Measurements from ENCODE around the gene DIRAS2.
A peak's percentile ranks its signal among the peaks of the same experiment; 100 is the strongest.
"Not testable (repeated sequence)": the region's sequence is repeated elsewhere in the genome, so short reads cannot be mapped to it uniquely, and the experiment has no call there.

The DIRAS2 gene

GRCh38 chr9:90642570-90643539, at the start of gene DIRAS2:
Gene DIRAS2 (minus strand): TSS chr9:90642824. CDS start chr9:90613827, 28,997 bp downstream.
- Histone ChIP-seq H3K9me3 (ENCODE audit: control insufficient read depth, insufficient read depth, low read length) (no peaks in the 10 kb centered on the region), H3K9ac (ENCODE audit: low read depth, low read length) (peak within 1 kb of the TSS; percentile 46; the same call in 1 of the 2 replicates), H3K4me1 (ENCODE audit: insufficient read depth, low read length) (no peaks in the 10 kb centered on the region), H3K36me3 (ENCODE audit: insufficient read depth, low read length) (no peaks in the 10 kb centered on the region)

- no peaks in the 10 kb centered on the region for H3K4me1 ChIP-seq (ENCODE audit: insufficient read depth, low read length)
- no peak overlapping the region for H3K9ac ChIP-seq (ENCODE audit: low read depth, low read length)
- H3K9me3 ChIP-seq (ENCODE audit: control insufficient read depth, insufficient read depth, low read length): no peaks in the 10 kb centered on the region
- no peaks in the 10 kb centered on the region for H3K36me3 ChIP-seq (ENCODE audit: insufficient read depth, low read length)
Measured at GRCh38 chr9:90684736-90685135, 42.1 kb upstream of the DIRAS2 start.

GRCh38 chr9:90684106-90684505, 41.5 kb upstream of the DIRAS2 start:
- Histone ChIP-seq H3K4me1 (ENCODE audit: insufficient read depth, low read length) (no peaks in the 10 kb centered on the region), H3K9ac (ENCODE audit: low read depth, low read length) (no peak overlapping the region), H3K9me3 (ENCODE audit: control insufficient read depth, insufficient read depth, low read length) (no peaks in the 10 kb centered on the region), H3K36me3 (ENCODE audit: insufficient read depth, low read length) (no peaks in the 10 kb centered on the region)

GRCh38 chr9:90680534-90680933, 37.9 kb upstream of the DIRAS2 start:
- Histone ChIP-seq H3K9ac (ENCODE audit: low read depth, low read length) (no peak overlapping the region), H3K36me3 (ENCODE audit: insufficient read depth, low read length) (no peaks in the 10 kb centered on the region), H3K9me3 (ENCODE audit: control insufficient read depth, insufficient read depth, low read length) (no peaks in the 10 kb centered on the region), H3K4me1 (ENCODE audit: insufficient read depth, low read length) (no peaks in the 10 kb centered on the region)

GRCh38 chr9:90665072-90665471, 22.4 kb upstream of the DIRAS2 start:
- Histone ChIP-seq H3K9me3 (ENCODE audit: control insufficient read depth, insufficient read depth, low read length) (no peaks in the 10 kb centered on the region), H3K4me1 (ENCODE audit: insufficient read depth, low read length) (no peaks in the 10 kb centered on the region), H3K36me3 (ENCODE audit: insufficient read depth, low read length) (no peaks in the 10 kb centered on the region), H3K9ac (ENCODE audit: low read depth, low read length) (no peak overlapping the region)

GRCh38 chr9:90659650-90660364, 17.2 kb upstream of the DIRAS2 start:
- no peaks in the 10 kb centered on the region for H3K9me3 ChIP-seq (ENCODE audit: control insufficient read depth, insufficient read depth, low read length)
- no peaks in the 10 kb centered on the region for H3K36me3 ChIP-seq (ENCODE audit: insufficient read depth, low read length)
- H3K9ac ChIP-seq (ENCODE audit: low read depth, low read length): no peak overlapping the region

GRCh38 chr9:90658783-90659182, 16.2 kb upstream of the DIRAS2 start:
- no peaks in the 10 kb centered on the region for H3K36me3 ChIP-seq (ENCODE audit: insufficient read depth, low read length)

More at GRCh38 chr9:90659650-90660364, 17.2 kb upstream of the DIRAS2 start:
- H3K4me1 ChIP-seq (ENCODE audit: insufficient read depth, low read length): no peaks in the 10 kb centered on the region

GRCh38 chr9:90658181-90658580, 15.6 kb upstream of the DIRAS2 start:
- Histone ChIP-seq H3K4me1 (ENCODE audit: insufficient read depth, low read length) (no peaks in the 10 kb centered on the region), H3K36me3 (ENCODE audit: insufficient read depth, low read length) (no peaks in the 10 kb centered on the region), H3K9ac (ENCODE audit: low read depth, low read length) (no peak overlapping the region), H3K9me3 (ENCODE audit: control insufficient read depth, insufficient read depth, low read length) (no peaks in the 10 kb centered on the region)

More at GRCh38 chr9:90658783-90659182, 16.2 kb upstream of the DIRAS2 start:
- Histone ChIP-seq H3K9ac (ENCODE audit: low read depth, low read length) (no peak overlapping the region), H3K4me1 (ENCODE audit: insufficient read depth, low read length) (no peaks in the 10 kb centered on the region), H3K9me3 (ENCODE audit: control insufficient read depth, insufficient read depth, low read length) (no peaks in the 10 kb centered on the region)

GRCh38 chr9:90656876-90657275, 14.3 kb upstream of the DIRAS2 start:
- H3K9ac ChIP-seq (ENCODE audit: low read depth, low read length); H3K4me1 ChIP-seq (ENCODE audit: insufficient read depth, low read length); H3K9me3 ChIP-seq (ENCODE audit: control insufficient read depth, insufficient read depth, low read length); H3K36me3 ChIP-seq (ENCODE audit: insufficient read depth, low read length): not testable (repeated sequence)

GRCh38 chr9:90651246-90651645, 8.6 kb upstream of the DIRAS2 start:
- Histone ChIP-seq H3K9ac (ENCODE audit: low read depth, low read length) (no peak overlapping the region), H3K9me3 (ENCODE audit: control insufficient read depth, insufficient read depth, low read length) (peaks cover 3% of the 10 kb centered on the region), H3K36me3 (ENCODE audit: insufficient read depth, low read length) (no peaks in the 10 kb centered on the region), H3K4me1 (ENCODE audit: insufficient read depth, low read length) (no peaks in the 10 kb centered on the region)

GRCh38 chr9:90647843-90648242, 5.2 kb upstream of the DIRAS2 start:
- Histone ChIP-seq H3K36me3 (ENCODE audit: insufficient read depth, low read length) (no peaks in the 10 kb centered on the region), H3K9me3 (ENCODE audit: control insufficient read depth, insufficient read depth, low read length) (peaks cover 3% of the 10 kb centered on the region), H3K4me1 (ENCODE audit: insufficient read depth, low read length) (no peaks in the 10 kb centered on the region), H3K9ac (ENCODE audit: low read depth, low read length) (no peak overlapping the region)

GRCh38 chr9:90645721-90646120, 3.1 kb upstream of the DIRAS2 start:
- H3K36me3 ChIP-seq (ENCODE audit: insufficient read depth, low read length): no peaks in the 10 kb centered on the region
- H3K9ac ChIP-seq (ENCODE audit: low read depth, low read length): no peak overlapping the region
- H3K9me3 ChIP-seq (ENCODE audit: control insufficient read depth, insufficient read depth, low read length): no peaks in the 10 kb centered on the region
- H3K4me1 ChIP-seq (ENCODE audit: insufficient read depth, low read length): no peaks in the 10 kb centered on the region

- no peaks in the 10 kb centered on the region for H3K36me3 ChIP-seq (ENCODE audit: insufficient read depth, low read length)
- no peaks in the 10 kb centered on the region for H3K4me1 ChIP-seq (ENCODE audit: insufficient read depth, low read length)
- peak overlapping the region; percentile 46; the same call in 1 of the 2 replicates for H3K9ac ChIP-seq (ENCODE audit: low read depth, low read length)
- no peaks in the 10 kb centered on the region for H3K9me3 ChIP-seq (ENCODE audit: control insufficient read depth, insufficient read depth, low read length)
Measured at GRCh38 chr9:90641884-90642487, 638 bp downstream of the DIRAS2 start.

GRCh38 chr9:90641086-90641485, 1.5 kb downstream of the DIRAS2 start:
- Histone ChIP-seq H3K36me3 (ENCODE audit: insufficient read depth, low read length) (no peaks in the 10 kb centered on the region), H3K9ac (ENCODE audit: low read depth, low read length) (no peak overlapping the region), H3K4me1 (ENCODE audit: insufficient read depth, low read length) (no peaks in the 10 kb centered on the region)

More at GRCh38 chr9:90641086-90641485, 1.5 kb downstream of the DIRAS2 start:
- H3K9me3 ChIP-seq (ENCODE audit: control insufficient read depth, insufficient read depth, low read length): no peaks in the 10 kb centered on the region
